ENCODE data around the gene LAMC2.

DNA sequence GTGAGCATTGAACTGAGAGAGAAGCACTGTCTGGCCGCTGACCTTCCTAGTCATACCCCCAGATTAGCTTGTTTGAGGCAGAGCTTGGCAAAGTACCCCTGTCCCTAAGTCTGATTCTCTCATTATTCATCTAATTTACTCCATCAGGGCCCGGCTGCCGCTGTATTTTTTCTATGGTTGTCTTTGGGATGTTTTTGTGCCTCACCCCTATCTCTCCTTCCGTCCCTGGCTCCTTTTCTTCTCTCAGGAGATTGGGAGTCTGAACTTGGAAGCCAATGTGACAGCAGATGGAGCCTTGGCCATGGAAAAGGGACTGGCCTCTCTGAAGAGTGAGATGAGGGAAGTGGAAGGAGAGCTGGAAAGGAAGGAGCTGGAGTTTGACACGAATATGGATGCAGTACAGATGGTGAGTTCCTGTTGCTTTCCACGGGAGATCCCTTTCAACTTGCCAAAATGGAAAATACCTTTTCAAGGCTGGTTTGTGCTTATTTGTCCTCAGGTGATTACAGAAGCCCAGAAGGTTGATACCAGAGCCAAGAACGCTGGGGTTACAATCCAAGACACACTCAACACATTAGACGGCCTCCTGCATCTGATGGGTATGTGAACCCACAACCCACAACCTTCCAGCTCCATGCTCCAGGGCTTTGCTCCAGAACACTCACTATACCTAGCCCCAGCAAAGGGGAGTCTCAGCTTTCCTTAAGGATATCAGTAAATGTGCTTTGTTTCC lies 53.9 kb downstream of the LAMC2 start:
- TF ChIP-seq CTCF (IDR thresholded peaks at IDR 0.05; ENCODE audit: insufficient read depth, low read length, poor library complexity, severe bottlenecking), result no peak
- TF ChIP-seq EZH2phosphoT487 (conservative IDR thresholded peaks at IDR 0.05; ENCODE audit: low read length), result no peak

Measured in SU-DHL-6 (cell line).